Raji (cell line): ENCODE measurements around the gene KRTAP10-3.

ENCODE experiments used
- POLR2A ChIP-seq: IDR thresholded peaks from 2 replicates; pipeline ENCODE4 v1.6.1; 2011; ENCODE audit warnings: low read depth, low read length, control low read depth; ENCODE audit not compliant: insufficient read depth

The KRTAP10-3 gene

DNA sequence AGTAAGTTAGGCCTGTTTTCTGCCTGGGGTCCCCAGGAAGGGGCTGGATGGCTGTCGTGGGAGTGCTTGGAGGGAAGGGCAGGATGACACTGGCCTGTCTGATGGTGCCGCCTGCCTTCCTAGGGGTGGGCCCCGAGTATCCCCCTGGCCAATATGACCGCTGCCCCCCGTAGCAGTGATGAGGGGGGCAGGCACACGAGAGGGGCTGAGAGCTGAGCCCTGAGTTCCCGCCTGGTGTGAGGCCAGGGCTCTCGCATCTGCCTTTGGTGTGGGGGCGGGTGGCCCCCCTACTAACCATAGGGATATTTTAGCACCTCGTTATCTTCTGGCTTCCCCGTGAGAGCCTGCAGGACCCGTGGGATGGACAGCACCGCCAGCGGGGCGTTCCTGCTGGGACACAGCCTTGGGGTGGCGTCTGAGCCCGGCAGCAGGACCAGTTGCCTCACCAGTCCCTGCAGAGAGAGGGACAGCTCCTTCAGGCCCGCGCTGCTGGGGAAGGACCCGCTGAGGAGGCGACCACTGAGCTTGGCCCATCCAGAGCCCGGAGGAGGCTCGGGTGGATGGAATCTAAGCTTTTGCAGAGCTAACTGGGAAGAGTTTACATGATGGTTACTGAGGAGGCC, 29.0 kb downstream of the KRTAP10-3 start:
- TF ChIP-seq POLR2A: no peak

- TF ChIP-seq POLR2A: no peak
These were observed 29.6 kb downstream of the KRTAP10-3 start for GRCh38 chr21:44529011-44529421.

DNA sequence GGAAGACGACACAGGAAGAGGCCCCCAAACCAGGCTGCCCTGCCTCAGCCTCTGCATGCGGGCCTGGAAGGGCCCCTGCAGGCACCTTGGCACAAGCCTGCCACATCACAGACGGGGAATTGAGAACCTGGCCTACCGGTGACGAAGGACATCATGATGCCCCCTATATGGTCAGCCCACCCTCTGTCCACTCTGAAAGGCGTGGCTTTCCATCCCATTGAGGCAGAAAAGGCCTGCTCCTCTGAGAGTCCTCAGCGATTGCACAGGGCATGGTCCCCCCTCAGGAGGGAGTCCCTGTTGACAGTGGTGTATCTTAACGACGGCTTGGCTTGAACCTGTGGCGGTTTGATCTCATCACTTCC, 30.0 kb downstream of the KRTAP10-3 start:
- no peak for TF ChIP-seq POLR2A

GRCh38 chr21:44527983-44528633, 30.5 kb downstream of the KRTAP10-3 start:
- no peak for TF ChIP-seq POLR2A

DNA sequence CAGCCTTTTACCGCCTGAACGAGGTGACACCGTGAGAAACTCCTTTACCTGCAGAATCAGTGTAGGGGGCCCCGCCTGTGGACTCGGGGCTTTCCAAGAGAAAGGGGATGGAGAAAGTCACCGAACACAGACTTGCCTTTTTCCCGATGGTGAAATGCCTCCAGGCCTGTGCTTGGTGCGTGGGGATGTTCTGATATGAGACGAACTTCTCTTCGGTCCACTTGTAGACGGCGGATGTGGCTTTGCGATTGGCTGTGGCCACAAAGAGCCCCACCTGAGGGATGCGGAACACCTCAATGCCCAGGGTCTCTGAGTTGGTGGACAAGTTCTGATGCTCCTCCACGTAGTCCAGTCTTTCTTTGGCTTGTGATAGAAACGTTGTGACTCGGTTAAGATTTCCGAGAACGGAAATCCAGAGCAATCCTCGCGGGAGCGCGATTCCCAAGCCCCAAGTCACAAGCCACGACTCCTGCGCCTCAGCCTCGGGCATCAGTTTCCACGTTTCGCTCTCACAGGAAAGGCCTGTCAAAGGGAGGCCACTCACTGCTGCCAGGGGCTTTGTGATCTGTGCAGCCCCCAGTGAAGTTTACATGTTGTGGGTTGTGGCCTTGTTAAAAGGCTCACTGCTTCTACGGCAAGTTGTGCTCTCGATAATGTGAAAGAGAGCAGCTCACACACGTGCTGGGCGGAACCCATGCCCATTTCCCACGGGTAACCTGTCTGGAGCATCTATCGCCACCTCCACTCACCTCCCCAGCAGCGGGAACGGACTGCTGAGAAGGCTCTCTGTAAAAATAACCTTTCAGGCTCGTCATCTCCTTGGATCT, 31.2 kb downstream of the KRTAP10-3 start:
- no peak for TF ChIP-seq POLR2A

GRCh38 chr21:44526096-44526997, 32.2 kb downstream of the KRTAP10-3 start:
- TF ChIP-seq POLR2A: no peak

- TF ChIP-seq POLR2A: no peak
These were observed 33.1 kb downstream of the KRTAP10-3 start for GRCh38 chr21:44525391-44526095.

DNA sequence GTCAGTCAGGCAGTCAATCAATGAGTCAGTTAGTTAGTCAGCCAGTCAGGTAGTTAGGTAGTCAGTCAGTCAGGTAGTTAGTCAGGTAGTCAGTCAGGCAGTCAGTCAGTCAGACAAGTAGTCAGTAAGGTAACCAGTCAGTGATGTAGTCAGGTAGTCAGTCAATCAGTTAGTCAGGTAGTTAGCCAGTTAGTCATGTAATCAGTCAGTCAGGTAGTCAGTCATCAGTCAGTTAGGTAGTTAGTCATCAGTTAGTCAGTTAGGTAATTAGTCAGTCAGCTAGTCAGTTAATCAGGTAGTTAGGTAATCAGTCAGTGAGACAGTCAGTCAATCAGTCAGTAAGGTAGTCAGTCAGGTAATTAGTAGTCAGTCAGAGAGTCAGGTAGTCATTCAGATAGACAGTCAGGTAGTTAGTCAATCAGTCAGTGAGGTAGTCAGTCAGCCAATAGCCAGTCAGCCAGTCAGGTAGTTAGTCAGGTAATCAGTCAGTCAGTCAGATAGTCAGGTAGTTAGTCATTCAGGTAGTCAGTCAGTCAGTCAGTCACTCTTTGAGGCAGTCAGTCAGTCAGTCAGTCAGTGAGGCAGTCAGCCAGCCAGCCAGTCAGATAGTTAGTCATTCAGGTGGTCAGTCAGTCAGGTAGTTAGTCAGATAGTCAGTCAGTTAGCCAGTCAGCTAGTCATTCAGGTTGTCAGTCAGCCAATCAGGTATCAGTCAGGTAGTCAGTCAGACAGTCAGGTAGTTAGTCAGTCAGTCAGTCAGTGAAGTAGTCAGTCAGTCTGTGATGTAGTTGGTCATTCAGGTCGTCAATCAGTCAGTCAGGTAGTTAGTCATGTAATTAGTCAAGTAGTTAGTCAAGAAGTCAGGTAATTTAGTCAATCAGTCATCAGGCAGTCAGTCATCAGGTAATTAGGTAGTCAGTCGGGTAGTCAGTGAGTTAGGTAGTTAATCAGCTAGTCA, 33.9 kb downstream of the KRTAP10-3 start:
- TF ChIP-seq POLR2A: no peak

GRCh38 chr21:44523567-44524413, 34.8 kb downstream of the KRTAP10-3 start:
- no peak for TF ChIP-seq POLR2A

DNA sequence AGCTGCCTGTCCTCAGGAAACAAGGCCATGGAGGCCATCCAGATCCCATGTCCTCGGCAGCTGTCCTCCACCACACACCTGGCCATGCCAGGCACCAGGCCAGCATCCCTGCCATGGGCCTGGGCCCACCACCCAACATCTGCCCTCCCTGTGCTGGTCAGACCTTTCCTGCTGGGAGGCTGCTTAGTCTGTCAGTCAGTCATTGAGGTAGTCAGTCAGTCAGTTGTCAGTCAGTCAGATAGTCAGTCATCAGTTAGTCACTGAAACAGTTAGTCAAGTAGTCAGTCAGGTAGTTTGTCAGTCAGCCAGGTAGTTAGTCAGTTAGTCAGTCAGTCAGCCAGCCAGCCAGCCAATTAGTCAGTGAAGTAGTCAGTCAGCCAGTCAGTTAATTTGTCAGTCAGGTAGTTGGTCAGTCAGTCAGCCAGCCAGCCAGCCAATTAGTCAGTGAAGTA, 35.8 kb downstream of the KRTAP10-3 start:
- no peak for TF ChIP-seq POLR2A

DNA sequence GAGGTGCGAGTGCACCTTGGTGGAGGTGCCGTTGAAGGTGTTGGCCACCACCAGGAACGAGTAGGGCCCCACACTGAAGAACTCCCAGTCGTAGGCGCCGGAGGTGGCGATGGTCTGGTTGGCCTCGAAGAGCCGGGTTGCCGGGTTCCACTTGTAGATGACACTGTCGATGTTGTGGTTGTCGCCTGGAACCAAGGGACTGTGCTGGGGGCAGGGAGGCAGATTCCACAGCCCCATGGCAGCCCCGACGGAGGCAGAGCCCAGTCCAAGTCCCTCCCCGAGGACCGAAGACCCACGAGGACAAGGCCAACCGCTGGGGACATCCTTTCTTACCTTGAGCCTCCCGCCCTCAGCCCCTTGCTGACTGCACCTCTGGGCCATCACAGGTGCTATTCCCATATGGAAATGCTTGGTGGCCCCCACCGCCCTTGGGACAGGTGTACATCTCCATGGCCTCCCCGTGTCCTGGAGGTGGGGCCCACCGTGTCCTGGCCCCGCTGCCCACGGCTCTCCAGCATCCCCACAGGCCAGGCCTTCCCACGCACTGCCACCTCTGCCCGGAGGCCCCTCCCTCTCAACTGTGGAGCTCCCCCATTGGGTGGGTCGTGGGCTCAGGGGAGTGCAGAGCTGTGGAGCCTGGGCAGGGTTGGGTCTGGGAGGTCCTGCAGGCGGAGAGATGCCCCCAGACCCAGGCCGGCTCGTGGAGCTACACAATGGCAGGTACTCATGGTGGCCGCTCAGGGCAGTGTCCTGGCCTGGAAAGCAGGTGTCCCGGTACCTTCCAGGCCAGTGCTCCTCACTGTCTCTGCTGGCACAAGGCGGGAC, 36.5 kb downstream of the KRTAP10-3 start:
- no peak for TF ChIP-seq POLR2A
